GM18511 (cell line): Measurements from ENCODE around the gene CYB5A.
"Not testable (repeated sequence)": the region's sequence is repeated elsewhere in the genome, so short reads cannot be mapped to it uniquely, and the experiment has no call there.

Experiments used
- ATAC-seq: cut with Tn5 transposase; IDR thresholded peaks from one replicate; pipeline ENCODE4 v1.9.1; 2021; ENCODE audit warnings: mild to moderate bottlenecking, moderate library complexity; ENCODE audit not compliant: unreplicated experiment

CYB5A gene

GRCh38 chr18:74299162-74299561 is 7.4 kb upstream of the CYB5A start:
- no peak for ATAC-seq

DNA sequence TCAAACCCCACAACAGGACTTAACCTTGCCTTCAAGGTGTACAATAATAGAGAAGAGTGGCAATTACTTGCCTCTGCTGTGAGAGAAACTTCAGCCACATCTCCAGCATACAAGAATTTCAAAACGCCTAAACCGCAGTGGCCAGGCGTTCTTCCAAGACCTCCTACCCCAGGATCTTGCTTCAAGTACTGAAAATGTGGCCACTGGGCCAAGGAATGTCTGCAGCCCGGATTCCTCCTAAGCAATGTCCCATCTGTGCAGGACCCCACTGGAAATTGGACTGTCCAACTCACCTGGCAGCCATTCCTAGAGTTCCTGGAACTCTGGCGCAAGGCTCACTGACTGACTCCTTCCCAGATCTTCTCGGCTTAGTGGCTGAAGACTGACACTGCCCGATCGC is 2.8 kb upstream of the CYB5A start:
- ATAC-seq: no peak

GRCh38 chr18:74292982-74293381 is 1.2 kb upstream of the CYB5A start:
- not testable (repeated sequence) for ATAC-seq

- ATAC-seq: no peak
Observed at GRCh38 chr18:74292541-74292858, 737 bp upstream of the CYB5A start.

- peak; percentile 3 for ATAC-seq
Observed at GRCh38 chr18:74291472-74291770, 342 bp downstream of the CYB5A start.

DNA sequence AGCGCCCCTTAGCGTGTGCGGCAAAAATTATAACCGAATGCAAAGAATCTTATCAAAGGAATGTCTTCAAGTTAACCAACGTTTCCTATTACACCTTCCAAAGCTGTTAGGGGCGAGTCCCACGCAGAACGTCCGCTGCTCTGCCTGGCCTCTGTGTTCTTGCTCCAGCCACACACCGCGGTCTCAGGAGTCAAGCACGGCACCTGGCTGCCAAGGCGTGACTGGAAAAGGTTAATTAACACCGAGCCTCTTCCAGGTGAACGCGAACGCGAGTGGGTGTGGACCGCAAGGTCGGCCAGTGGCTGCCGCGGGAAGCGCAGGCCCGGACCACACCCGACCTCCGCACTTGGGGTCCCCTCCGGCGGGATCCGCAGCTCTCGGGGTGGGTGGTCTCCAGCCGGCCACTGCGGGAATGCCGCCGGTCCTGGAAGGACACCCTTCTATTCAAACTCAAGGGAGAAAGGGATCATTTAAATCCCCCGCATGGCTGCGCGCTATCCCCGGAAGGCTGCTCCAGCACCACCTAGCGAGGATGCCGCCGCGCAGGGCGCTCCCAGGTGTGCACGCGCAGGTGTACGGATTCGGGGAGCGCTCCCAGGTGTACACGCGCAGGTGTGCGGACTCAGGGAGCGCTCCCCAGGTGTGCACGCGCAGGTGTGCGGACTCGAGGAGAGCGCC is 830 bp downstream of the CYB5A start:
- no peak for ATAC-seq

DNA sequence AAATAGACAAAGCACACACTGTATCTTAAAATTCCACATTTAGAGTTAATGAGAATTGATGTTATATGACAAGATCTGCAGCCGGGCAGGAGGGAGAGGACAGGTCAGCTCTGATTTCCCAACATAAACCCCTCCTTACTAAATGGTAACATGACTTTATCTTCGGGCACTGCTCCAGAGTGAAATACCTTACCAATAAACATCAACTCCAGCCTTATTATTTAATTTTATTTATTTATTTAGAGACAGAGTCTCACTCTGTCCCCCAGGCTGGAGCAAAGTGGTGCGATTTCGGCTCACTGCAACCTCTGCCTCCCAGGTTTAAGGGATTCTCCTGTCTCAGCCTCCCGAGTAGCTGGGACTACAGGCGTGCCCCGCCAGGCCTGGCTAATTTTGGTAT is 1.7 kb downstream of the CYB5A start:
- no peak for ATAC-seq

GRCh38 chr18:74289137-74289536 is 2.6 kb downstream of the CYB5A start:
- no peak for ATAC-seq

DNA sequence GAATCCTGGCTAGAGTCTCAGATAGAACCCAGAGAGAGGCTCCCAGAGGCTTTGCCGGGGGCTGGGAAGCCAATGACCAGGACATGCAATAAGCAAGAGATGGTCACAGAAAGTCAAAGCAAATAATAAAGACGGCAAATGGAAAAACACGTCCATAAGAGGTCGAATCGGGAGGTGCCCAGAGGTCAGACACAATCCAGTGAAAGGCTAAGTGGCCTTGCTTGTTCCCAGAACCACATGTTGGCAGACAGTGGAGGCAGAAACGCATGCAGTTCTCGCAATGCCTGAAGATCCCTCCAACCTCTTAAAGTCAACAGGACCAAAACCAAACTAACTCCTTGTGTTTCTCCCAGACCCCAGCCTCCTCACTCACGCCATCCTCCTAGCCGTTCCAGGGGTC is 3.0 kb downstream of the CYB5A start:
- no peak for ATAC-seq

GRCh38 chr18:74288041-74288440 is 3.7 kb downstream of the CYB5A start:
- no peak for ATAC-seq

GRCh38 chr18:74286856-74287255 is 4.9 kb downstream of the CYB5A start:
- no peak for ATAC-seq

DNA sequence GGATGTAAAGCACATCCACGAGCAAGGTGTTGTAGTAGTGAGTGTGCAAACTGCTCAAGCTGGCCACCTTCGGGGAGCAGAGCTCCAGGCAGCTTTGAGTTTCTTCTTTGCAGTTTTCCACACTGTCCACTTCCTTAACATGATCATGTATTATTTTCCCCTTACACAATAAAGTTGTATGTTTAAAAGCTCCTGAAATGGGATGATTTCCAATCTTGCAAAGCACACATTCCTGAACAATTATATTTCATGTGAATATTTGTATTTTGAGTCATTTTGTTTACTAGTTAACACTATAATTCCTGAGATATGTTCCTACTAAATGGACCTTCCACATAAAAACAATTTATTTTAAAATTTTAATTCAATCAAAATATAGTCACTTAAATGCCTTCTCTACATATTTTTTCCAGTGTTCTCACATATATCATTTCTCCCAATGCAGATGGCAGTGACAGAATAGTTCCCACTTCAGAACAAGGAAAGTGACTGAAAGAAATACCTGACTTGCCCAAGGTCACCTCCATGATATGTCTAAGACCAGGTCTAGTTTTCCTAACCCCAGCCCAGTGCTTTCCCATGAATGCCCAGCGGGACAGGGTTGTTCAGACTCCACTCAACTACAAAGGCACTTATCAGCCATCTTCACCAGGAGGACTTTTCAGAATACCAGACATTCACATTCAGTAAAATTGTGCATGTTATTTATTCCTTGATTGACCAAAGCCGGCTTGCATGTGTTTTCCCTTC is 5.5 kb downstream of the CYB5A start:
- ATAC-seq: no peak

DNA sequence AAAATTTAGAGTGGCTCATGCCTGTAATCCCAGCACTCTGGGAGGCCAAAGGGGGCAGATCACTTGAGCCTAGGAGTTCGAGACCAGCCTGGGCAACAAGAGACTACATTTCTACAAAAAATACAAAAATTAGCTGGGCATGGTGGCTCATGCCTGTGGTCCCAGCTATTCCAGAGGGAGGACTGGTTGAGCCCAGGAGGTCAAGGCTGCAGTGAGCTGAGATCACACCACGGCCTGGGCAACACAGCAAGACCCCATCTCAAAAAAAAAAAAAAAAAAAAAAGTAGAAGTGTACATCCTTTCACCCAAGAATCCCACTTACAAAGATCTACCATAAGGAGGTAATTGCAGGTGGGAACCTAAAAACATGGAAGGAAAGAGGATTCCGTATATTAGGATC is 6.2 kb downstream of the CYB5A start:
- not testable (repeated sequence) for ATAC-seq

DNA sequence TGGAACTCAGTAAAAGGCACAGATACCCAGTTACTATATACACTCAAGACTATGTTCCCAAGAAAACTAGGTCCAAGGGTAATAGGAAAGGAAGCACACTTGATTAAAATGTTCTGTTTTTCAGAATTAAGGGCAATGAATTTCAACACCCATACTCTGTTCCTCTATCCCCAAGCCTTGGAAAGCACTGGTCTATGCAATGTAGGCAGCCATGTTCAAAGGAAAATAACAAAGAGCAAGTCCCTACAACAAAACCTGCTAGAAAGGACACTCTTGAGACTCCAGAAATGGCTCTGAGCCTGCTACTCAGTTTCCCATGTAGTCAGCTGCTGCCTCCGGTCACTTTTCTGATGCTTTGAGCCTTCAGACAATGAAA is 6.8 kb downstream of the CYB5A start:
- no peak for ATAC-seq

- ATAC-seq: no peak
Observed at GRCh38 chr18:74284191-74284979, 7.4 kb downstream of the CYB5A start.

DNA sequence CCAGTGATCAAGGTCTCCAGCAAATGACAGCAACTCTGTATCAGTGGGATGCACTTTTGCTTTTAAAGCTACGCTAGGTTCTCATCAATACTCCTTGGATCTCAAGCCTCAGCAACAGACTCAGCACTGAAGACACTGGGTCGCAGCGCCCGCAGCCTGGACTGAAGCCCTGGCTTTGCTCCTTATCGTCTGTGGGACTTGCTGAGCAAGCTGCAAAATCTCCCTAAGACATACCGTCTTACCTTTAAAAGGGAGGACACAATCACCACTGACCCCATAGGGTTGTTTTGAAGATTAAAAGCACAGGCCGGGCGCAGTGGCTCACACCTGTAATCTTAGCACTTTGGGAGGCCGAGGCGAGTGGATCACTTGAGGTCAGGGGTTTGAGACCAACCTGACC is 8.1 kb downstream of the CYB5A start:
- no peak for ATAC-seq

DNA sequence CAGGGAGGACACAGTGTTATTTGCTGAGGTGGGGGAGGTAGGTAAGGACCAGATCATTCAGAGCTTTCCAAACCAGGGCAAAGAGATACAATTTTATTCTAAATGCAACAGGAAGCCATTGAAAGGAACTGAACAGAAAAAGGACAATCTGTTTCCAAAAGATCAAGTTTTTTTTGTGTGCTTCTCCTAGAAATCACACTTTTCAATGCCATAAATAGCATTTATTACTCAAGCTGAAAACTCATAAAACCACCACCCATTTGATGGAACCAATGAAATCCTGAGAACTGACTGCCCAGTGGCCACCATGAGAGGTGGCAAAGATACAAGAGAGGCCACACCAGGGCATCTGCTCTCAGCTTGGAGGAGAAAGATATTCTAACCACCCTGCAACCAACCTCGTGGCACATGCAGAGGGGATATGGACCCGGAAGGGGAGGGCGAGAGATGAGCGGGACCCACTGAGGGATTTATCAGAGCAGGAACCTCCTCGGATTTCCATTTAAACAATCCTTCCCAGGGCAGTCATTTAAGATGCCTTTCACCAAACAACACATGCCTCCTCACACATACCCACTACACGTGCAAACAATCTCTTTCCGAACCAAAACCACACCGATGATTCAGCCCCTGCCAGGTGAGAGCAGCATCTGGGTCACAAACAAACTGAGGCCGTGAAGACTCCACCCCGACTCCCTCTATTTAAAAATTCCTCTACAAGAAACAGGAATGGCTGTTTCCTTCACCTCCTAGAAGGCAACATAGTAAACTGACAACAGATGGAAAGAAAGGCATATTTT is 8.8 kb downstream of the CYB5A start:
- no peak for ATAC-seq

DNA sequence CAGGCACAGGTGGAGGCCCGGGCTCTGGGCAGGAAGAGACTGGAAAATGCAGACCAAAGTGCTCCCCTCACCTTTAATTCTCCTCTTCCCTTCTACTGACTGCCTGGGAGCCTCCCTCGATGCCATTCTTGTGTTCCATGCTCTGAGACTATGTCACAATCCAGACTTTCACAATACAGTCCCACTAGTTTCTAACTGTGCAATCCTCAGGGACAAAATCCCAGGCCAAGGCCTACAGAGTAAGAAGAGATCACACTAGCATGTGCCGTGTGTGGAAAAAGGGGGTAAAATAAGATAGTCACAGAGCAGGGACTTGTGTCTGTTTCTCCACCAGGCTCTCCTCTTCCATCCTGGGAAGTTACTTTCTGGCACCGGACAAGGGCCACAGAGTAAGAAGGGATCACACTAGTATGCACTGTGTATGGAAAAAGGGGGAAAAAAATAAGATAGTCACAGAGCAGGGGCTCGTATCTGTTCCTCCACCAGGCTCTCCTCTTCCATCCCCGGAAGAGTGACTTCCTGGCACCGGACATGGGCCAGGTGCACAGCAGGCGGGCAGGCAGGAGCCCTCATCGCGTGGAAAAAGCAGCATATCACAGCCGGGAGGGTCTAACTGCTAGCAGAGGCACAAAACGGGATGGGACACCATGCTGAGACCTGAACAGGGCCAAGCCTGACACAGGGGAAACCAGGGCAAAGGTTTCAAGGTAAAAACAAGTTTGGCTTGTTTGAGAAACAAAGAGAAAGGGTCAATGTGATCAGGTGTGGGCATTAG is 9.6 kb downstream of the CYB5A start:
- ATAC-seq: no peak

DNA sequence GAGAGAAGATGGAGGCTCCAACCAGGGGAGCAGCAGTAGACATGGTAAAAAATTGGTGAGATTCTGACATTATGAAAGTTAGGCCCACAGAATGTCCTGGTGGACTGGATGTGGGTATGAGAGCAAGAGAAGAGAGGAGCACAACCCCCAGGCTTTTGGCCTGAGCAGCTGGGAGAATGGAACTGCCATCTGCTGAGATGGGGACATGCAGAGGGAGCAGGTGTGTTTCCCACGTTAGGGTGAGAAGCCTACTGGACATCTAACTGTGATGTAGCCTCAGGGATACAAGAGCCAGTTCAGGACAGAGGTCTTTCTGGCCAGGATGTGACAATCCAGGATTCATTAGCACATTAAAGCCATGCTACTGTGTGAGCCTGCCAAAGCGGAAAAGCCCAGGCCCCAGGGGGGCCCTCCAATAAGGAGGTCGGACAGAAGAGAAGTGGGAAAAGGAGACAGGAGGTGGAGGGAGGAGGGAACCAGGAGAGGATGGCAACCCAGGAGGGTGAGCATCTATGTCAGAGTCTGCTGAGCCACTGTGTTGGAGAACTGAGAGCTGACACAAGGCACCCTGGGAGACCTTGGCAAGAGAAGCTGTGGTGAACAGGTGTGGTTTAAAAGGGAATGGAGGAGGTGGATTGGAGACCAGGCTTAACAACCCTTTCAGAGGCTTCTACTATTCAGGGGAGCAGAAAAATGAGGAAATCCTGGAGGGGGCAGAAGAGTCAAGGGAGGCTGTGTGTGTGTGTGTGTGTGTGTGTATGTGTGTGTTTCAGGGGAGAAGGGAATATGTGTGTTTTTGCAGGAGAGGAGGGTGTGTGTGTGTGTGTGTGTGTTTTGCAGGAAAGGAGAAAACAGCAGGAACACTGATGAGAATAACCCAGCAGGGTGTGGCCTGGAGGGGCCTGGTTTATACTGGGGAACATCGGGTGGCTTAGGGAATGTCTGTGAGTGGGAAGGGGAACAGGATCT is 10.5 kb downstream of the CYB5A start:
- ATAC-seq: no peak

DNA sequence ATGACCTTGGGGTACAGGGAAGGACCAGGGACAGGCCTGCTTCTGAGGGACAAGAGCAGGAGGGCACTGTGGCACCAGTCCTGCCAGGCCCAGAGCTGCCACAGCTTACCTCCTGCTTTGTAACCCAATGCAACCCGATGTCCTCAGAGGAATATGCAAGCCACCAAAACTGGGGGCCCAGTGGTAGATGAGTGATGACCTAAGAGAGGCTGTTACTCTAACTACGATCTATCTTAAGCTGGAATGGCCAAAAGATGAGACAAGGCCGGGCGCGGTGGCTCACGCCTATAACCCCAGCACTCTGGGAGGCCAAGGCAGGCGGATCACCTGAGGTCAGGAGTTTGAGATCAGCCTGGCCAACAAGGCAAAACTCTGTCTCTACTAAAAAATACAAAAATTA is 12.8 kb downstream of the CYB5A start:
- no peak for ATAC-seq
